ENCODE results near the gene TRIM63. TPM values are rescaled to one million over a fixed set of nuclear protein-coding genes. Genes with fewer than 3 reads are reported as not detected.

TRIM63 gene
- total RNA-seq (100 to 1,000 TPM; 136 to 598 (median 196) TPM), polyA plus RNA-seq (100 to 1,000 TPM; 277 to 444 TPM)
- long read RNA-seq, donor 1, transcript TRIM63-201 (9 exons, 1,770 nt), result major isoform, 18 of 55 reads
- long read RNA-seq, donor 1, partial matches to known transcripts, result 29 of 55 reads
- long read RNA-seq, donor 1, other reads (novel, unspliced or antisense), result 8 of 55 reads
- long read RNA-seq, donor 2, transcript TRIM63-201 (9 exons, 1,770 nt), result major isoform, 151 of 205 reads
- long read RNA-seq, donor 2, partial matches to known transcripts, result 30 of 205 reads
- long read RNA-seq, donor 2, other reads (novel, unspliced or antisense), result 24 of 205 reads
- long read RNA-seq, donor 3, transcript TRIM63-201 (9 exons, 1,770 nt), result major isoform, 32 of 59 reads
- long read RNA-seq, donor 3, partial matches to known transcripts, result 24 of 59 reads
- long read RNA-seq, donor 3, other reads (novel, unspliced or antisense), result 3 of 59 reads

DNA sequence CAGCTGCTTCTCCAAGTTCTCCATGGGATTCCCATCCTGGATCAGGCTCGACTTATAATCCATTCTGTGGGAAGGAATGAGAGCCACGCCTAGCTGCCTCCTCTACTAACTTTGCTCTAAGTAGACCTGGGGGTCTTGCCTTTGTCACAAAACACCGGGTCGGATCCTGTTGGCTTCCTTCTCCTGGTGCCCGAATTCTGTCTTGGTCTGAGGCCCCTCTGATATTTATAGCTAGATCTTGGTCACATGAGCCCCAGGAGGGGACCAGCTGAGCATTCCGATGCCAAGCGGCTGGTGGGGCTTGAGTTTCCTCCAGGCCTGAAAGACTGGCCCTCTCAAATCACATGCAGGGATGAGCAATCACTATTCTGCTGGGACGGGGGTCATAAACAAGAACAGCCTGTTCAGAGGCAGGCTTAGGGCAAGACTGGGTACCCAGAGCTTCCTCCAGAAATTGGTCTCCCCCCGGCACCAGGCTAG lies at the start of gene TRIM63:
TSS of gene TRIM63 (minus strand) at position 199 of the 480 bp plus-strand sequence. CDS start at position 63, 136 bp downstream.
- DNase-seq (peak in 4 of 5 donors; percentile 65 to 85 (median 76)), ATAC-seq (peak; percentile 63 to 75 (median 68))
- H3K36me3 ChIP-seq, result peaks cover 0 to 31% (median 0%) of the 10 kb centered on the region in 9 donors
- 29 to 34% (median 31%) methylated on average over 8 to 9 of the region's 9 CpGs for WGBS, 4 donors
- H3K4me3 ChIP-seq, result peak within 1 kb of the TSS; percentile 43 to 91 (median 63)
- H3K9me3 ChIP-seq, result no peaks in the 10 kb centered on the region
- H3K4me1 ChIP-seq, result peaks cover 0 to 24% (median 0%) of the 10 kb centered on the region in 12 donors
- peak within 1 kb of the TSS; percentile 71 to 100 (median 88) for H3K27ac ChIP-seq
- intact Hi-C loops (cut with DNase I), result loop anchor here in 3 of 10 donors (1.0 to 2.0 kb wide), 3 partner anchors 16 to 27 kb away; no protein-coding TSS in a partner anchor
- TF ChIP-seq CTCF (IDR thresholded peaks at IDR 0.05) (no peak), POLR2A (IDR thresholded peaks at IDR 0.05) (peak; percentile 2 to 92)
- peaks cover 0 to 19% (median 0%) of the 10 kb centered on the region in 9 donors for H3K27me3 ChIP-seq

DNA sequence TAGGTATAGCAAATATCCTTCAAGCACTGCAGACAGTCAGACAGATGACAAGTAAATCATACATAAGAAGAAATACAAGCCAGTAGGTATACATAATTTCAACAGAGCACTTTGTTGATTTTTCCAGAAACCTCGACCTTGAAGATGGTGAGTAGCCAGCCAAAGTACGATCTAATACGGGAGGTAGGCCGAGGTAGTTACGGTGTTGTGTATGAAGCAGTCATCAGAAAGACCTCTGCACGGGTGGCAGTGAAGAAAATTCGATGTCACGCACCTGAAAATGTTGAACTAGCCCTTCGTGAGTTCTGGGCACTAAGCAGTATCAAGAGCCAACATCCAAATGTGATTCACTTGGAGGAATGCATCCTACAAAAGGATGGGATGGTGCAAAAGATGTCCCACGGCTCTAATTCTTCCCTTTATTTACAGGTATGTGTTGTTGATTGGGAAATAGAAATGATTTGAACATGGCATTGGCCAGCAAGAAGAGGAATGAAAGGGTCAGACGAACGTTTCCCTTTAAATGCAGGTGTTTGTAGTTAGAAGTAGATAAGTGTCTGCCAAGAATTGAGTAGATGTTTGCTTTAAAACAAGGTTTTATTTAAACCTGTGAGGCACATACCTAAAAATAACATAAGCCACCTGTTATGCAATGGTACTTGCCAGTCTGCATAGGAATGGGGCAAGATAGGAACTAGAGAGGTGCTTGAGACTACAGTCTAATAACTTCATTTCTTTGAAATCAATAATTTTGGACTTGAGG lies 46.9 kb upstream of the TRIM63 start:
- TF ChIP-seq CTCF (IDR thresholded peaks at IDR 0.05), result no peak
- no peak for TF ChIP-seq POLR2A (IDR thresholded peaks at IDR 0.05)
- intact Hi-C loops (cut with DNase I), result loop anchor here in 5 of 10 donors (5.0 kb wide), 3 partner anchors 48 to 163 kb away; partner anchors contain the start of gene CEP85 (in 4 of the 5)
- H3K27me3 ChIP-seq, result no peaks in the 10 kb centered on the region
- peaks cover 0 to 57% (median 44%) of the 10 kb centered on the region in 9 donors for H3K36me3 ChIP-seq
- DNase-seq (no peak), ATAC-seq (no peak)
- H3K4me3 ChIP-seq, result peak overlapping the region in 1 of 12 donors; percentile 9
- H3K4me1 ChIP-seq, result peaks cover 0 to 48% (median 31%) of the 10 kb centered on the region in 12 donors
- WGBS, 4 donors, result 65 to 74% (median 70%) methylated on average over 12 of the region's 12 CpGs
- H3K27ac ChIP-seq, result peak overlapping the region in 10 of 12 donors; percentile 28 to 99 (median 48)
- H3K9me3 ChIP-seq, result no peaks in the 10 kb centered on the region

DNA sequence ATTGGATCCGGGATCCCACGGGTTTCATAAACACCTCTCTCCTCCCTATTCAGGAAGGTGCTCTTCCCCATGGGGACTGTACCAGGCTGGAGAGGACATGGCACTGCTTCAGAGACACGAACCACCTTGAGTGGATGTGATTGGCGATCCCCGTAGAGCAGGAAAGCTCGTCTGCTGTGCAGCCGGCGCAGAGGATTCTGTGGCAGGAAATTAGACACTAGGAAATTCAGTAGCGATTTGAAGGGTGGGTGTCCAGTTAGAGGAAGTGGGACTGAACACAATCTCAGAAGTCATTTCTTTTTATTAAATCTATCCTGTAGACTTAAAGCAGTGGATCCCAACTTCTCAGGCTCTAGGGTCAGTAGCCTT lies 45.0 kb upstream of the TRIM63 start:
- intact Hi-C loops (cut with DNase I), result loop anchor here in 5 of 10 donors (5.0 kb wide), 3 partner anchors 50 to 165 kb away; partner anchors contain the start of gene CEP85 (in 4 of the 5)
- TF ChIP-seq CTCF (IDR thresholded peaks at IDR 0.05) (no peak), POLR2A (IDR thresholded peaks at IDR 0.05) (no peak)
- 0 to 7% (median 0%) methylated on average over 7 to 9 of the region's 9 CpGs for WGBS, 4 donors
- Histone ChIP-seq H3K36me3 (peaks cover 0 to 38% (median 24%) of the 10 kb centered on the region in 9 donors), H3K27ac (peak overlapping the region; percentile 26 to 99 (median 96)), H3K9me3 (no peaks in the 10 kb centered on the region), H3K4me1 (peaks cover 0 to 40% (median 30%) of the 10 kb centered on the region in 12 donors), H3K4me3 (peak overlapping the region; percentile 61 to 99 (median 96)), H3K27me3 (no peaks in the 10 kb centered on the region)
- DNase-seq, result no peak
- peak in 3 of 4 donors; percentile 0 to 11 (median 6) for ATAC-seq

Measured in heart left ventricle (tissue), 16 donors.